Activated CD4-positive, alpha-beta T cell treated with anti-CD3 and anti-CD28 coated beads, Interleukin-2, amount 50 U/mL, for 1 hour (primary cell): ENCODE results near the gene GALR1.

ENCODE experiments used
- DNase-seq: peaks from one replicate; pipeline ENCODE4 v3.0.0-alpha.2; 2020

GALR1 gene

GRCh38 chr18:77321823-77322805, 72.5 kb downstream of the GALR1 start:
- no peak for DNase-seq

- no peak for DNase-seq
Observed at GRCh38 chr18:77323640-77324299, 74.1 kb downstream of the GALR1 start.
